ENCODE data around the gene HSPA1B.
A peak's percentile ranks its signal among the peaks of the same experiment; 100 is the strongest.
"Not testable (repeated sequence)": the region's sequence is repeated elsewhere in the genome, so short reads cannot be mapped to it uniquely, and the experiment has no call there.

HSPA1B gene

GRCh38 chr6:31829633-31830283 lies 2.2 kb downstream of the HSPA1B start:
- ATAC-seq, result no peak

- no peak for ATAC-seq
Measured at GRCh38 chr6:31830886-31831335, 3.4 kb downstream of the HSPA1B start.

DNA sequence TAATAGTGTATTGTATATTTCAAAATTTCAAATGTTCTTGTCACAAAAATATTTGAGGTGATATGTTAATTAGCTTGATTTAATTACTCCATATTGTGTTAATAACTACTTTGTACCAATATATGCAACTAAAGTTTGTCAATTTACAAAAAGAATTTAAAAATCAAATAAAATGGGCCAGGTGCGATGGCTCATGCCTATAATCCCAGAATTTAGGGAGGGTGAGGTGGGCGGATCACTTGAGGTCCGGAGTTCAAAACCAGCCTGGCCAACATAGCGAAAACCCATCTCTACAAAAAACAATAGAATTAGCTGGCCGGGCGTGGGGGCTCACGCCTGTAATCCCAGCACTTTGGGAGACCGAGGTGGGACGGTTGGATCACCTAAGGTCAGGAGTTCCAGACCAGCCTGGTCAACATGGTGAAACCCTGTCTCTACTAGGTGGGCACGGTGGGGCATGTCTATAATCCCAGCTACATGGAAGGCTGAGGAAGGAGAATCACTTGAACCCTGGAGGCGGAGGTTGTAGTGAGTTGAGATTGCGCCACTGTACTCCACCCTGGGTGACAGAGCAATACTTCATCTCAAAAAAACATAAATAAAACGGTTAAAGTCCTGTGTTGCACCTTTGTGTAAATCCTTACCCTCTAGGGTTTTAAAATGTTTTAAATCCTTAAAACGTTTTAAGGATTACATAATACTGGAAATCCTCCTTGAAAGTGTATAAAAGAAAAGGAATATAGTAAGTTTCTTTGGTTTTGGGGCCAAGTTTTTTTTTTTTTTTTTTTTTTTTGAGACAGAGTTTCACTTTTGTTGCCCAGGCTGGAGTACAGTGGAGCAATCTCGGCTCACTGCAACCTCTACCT lies 4.0 kb downstream of the HSPA1B start:
- ATAC-seq, result no peak

GRCh38 chr6:31834367-31835250 lies 7.1 kb downstream of the HSPA1B start:
- ATAC-seq, result peak; percentile 64 to 67

- no peak for ATAC-seq
Measured at GRCh38 chr6:31836047-31836473, 8.5 kb downstream of the HSPA1B start.

DNA sequence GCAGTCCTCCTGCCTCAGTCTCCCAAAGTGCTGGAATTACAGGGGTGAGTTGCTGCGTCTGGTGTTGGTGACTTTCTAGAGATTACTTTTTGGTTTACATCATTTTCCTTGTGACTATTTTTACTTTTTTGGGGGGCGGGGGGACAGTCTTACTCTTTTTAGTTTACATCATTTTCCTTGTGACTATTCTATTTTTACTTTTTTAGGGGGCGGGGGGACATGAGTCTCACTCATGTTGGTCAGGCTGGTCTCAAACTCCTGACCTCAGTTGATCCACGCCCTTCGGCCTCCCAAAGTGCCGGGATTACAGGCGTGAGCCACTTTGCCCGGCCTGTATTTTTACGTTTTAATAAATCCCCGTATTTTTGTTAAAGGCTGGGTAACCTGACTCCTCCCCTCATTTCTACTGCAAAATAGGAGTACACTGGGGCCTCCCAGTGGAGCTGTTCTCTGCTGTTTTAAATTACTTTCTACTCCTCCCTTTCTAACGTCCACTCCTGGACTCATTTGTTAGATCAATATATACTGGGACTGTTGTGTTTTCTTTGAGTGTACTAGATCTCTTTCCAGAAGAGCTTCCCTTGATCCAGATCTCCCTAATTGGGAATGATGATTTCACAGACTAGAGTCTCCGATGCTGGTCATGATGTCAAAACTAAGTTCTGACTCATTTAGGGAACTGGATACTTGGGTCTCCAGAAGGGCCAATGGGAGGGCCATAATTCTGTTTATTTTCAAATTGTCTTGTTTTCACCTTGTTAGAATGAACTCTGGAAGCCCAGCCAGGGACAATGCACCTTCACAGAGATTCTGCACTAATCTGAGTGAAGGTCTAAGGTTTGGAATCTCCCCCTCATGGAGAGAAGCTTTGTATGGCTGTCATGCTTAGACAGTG lies 9.2 kb downstream of the HSPA1B start:
- no peak for ATAC-seq

- ATAC-seq, result no peak
Measured at GRCh38 chr6:31837369-31838113, 10.0 kb downstream of the HSPA1B start.

GRCh38 chr6:31838114-31838553 lies 10.6 kb downstream of the HSPA1B start:
- not testable (repeated sequence) for ATAC-seq

DNA sequence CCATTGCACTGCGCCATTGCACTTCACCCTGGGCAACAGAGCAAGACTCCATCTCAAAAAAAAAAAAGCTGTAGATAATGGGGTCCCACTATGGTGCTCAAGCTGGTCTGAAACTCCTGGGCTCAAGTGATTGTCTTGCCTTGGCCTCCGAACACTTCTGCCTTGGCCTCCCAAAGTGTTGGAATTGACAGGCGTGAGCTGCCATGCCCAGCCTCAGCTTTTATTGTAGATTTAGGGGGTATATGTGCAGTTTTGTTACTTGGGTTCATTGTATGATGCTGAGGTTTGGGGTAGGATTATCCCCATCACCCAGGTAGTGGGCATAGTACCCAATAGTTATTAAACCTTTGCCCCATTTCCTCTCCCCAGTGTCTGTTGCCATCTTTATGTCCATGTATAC lies 11.4 kb downstream of the HSPA1B start:
- no peak for ATAC-seq

- ATAC-seq, result not testable (repeated sequence)
Measured at GRCh38 chr6:31839779-31840126, 12.2 kb downstream of the HSPA1B start.

DNA sequence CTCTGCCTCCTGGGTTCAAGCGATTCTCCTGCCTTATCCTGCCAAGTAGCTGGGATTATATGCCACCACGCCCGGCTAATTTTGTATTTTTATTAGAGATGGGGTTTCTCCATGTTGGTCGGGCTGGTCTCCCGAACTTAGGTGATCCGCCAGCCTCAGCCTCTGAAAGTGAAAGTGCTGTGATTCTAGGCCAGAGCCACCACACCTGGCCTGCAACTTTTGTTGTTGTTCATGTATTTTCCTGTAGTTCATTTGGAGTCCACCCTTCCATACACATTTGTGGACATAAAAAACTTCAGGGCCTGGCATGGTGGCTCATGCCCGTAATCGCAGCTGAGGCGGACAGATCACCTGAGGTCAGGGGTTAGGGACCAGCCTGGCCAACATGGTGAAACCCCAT lies 14.5 kb downstream of the HSPA1B start:
- no peak for ATAC-seq

- ATAC-seq, result no peak
Measured at GRCh38 chr6:31844507-31844906, 17.0 kb downstream of the HSPA1B start.

DNA sequence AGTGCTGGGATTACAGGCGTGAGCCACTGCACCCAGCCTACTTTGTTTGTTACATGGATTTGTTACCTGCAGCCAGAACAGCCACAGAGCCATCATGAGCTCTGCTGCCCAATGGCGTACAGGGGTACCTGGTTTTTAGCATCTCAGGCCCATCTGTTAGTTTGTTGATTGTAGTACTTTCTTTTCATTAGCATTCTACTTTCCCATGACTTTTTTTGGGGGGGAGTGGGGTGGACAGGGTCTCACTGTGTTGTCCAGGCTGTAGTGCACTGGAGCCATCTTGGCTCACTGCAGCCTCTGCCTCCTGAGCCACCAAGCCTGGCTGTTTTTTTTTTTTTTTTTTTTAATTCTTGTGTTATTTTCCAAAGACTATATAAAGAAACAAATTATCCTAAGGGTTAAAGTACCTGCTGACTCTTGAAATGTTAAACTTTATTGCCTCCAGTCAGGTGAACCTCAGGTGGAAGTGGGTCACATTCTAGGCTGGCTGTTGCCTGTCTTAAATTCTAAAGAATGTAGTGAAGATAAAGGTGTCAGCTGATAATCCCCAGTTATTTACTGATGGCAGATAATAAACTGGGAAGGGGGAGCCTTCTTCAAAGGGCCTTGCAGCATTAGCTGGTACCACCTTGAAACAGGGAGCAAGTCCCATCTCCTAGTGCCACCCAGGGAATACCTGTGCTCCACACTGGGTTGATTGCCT lies 19.9 kb downstream of the HSPA1B start:
- ATAC-seq, result no peak

- no peak for ATAC-seq
Measured at GRCh38 chr6:31850765-31851484, 23.4 kb downstream of the HSPA1B start.

- no peak for ATAC-seq
Measured at GRCh38 chr6:31851485-31851832, 23.9 kb downstream of the HSPA1B start.

DNA sequence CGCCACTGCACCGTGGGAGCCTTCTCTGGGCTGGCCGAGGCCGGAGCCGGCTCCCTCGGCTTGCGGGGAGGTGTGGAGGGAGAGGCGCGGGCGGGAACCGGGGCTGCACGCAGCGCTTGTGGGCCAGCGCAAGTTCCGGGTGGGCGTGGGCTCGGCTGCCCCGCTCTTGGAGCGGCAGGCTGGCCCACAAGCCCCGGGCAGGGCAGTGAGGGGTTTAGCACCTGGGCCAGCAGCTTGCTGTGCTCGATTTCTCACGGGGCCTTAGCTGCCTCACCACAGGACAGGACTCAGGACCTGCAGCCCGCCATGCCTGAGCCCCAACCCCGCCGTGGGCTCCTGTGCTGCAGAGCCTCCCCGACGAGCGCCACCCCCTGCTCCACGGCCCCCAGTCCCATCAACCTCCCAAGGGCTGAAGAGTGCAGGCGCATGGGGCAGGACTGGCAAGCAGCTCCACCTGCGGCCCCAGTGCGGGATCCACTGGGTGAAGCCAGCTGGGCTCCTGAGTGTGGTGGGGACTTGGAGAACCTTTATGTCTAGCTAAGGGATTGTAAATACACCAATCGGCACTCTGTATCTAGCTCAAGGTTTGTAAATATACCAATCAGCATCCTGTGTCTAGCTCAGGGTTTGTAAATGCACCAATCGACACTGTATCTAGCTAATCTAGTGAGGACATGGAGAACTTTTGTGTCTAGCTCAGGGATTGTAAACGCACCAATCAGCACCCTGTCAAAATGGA lies 24.6 kb downstream of the HSPA1B start:
- not testable (repeated sequence) for ATAC-seq

- not testable (repeated sequence) for ATAC-seq
Measured at GRCh38 chr6:31857774-31858173, 30.2 kb downstream of the HSPA1B start.

DNA sequence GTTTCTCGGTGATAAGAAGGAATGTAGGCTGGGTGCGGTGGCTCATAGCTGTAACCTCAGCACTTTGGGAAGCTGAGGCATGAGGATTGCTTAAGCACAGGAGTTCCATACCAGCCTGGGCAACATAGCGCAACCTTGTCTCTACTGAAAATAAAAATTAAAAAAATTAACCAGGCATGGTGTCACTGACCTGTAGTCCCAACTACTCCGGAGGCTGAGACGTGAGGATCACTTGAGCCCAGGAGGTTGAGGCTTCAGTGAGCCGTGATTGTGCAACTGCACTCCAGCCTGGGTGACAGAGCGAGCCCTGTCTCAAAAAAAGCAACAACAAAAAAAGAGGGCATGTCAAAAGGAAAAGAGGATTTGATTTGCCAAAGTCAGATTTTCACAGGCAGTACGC lies 31.2 kb downstream of the HSPA1B start:
- no peak for ATAC-seq

- no peak for ATAC-seq
Measured at GRCh38 chr6:31859923-31860322, 32.4 kb downstream of the HSPA1B start.

Data from activated CD4-positive, CD25-positive, alpha-beta regulatory T cell treated with anti-CD3 and anti-CD28 coated beads, Interleukin-2, amount 50 U/mL, for 24 hours (primary cell).